Neural progenitor cell (in vitro differentiated cells): Measurements from ENCODE around the gene FAM32A. TPM values are rescaled to one million over a fixed set of nuclear protein-coding genes. Genes with fewer than 3 reads are reported as not detected.
A peak's percentile ranks its signal among the peaks of the same experiment; 100 is the strongest.

Experiments
- DNase-seq: peaks from one replicate; pipeline ENCODE4 v3.0.0-alpha.2; 2016; ENCODE audit warnings: low spot score
- H2AFZ ChIP-seq: fragments of 200-600 bp; sonication (generic); replicated peaks from 2 replicates; pipeline ENCODE4 v1.6.1; 2016; ENCODE audit warnings: antibody characterized with exemption
- H3F3A ChIP-seq: fragments of 200-600 bp; sonication (generic); 2 replicates; pipeline ENCODE4 v1.6.1; 2016; ENCODE audit warnings: antibody characterized with exemption, low read depth
- H3K27ac ChIP-seq: fragments of 200-600 bp; sonication (generic); 2 replicates; pipeline ENCODE4 v1.5.1; 2016; ENCODE audit warnings: mild to moderate bottlenecking
- H3K27me3 ChIP-seq: fragments of 200-600 bp; sonication (generic); 2 replicates; pipeline ENCODE4 v1.6.1; 2016; ENCODE audit warnings: mild to moderate bottlenecking, moderate library complexity
- H3K36me3 ChIP-seq: fragments of 200-600 bp; sonication (generic); 2 replicates; pipeline ENCODE4 v1.5.1; 2016
- H3K4me1 ChIP-seq: fragments of 200-600 bp; sonication (generic); 2 replicates; pipeline ENCODE4 v1.6.1; 2016; ENCODE audit warnings: mixed run types
- H3K4me2 ChIP-seq: fragments of 200-600 bp; sonication (generic); 2 replicates; pipeline ENCODE4 v1.6.1; 2016
- H3K4me3 ChIP-seq: fragments of 200-600 bp; sonication (generic); 2 replicates; pipeline ENCODE4 v1.5.1; 2016
- H3K79me2 ChIP-seq: fragments of 200-600 bp; sonication (generic); 2 replicates; pipeline ENCODE4 v1.6.1; 2016; ENCODE audit warnings: low read depth
- H3K9ac ChIP-seq: fragments of 200-600 bp; sonication (generic); 2 replicates; pipeline ENCODE4 v1.6.1; 2016
- H3K9me3 ChIP-seq: fragments of 200-600 bp; sonication (generic); 2 replicates; pipeline ENCODE4 v1.5.1; 2016; ENCODE audit warnings: low read depth
- H4K20me1 ChIP-seq: fragments of 200-600 bp; sonication (generic); 2 replicates; pipeline ENCODE4 v1.6.1; 2016; ENCODE audit warnings: low read depth
- H3K27ac Mint-ChIP-seq: 3 replicates; pipeline ENCODE4 v1.8.0; 2021; ENCODE audit warnings: mixed read lengths
- H3K27me3 Mint-ChIP-seq: 2 replicates; pipeline ENCODE4 v1.8.0; 2022; ENCODE audit warnings: low read depth, mild to moderate bottlenecking, inconsistent platforms, moderate library complexity, mixed read lengths; ENCODE audit not compliant: insufficient read depth
- H3K36me3 Mint-ChIP-seq: 3 replicates; pipeline ENCODE4 v1.8.0; 2021; ENCODE audit warnings: mixed read lengths
- H3K4me1 Mint-ChIP-seq: 3 replicates; pipeline ENCODE4 v1.8.0; 2021; ENCODE audit warnings: mixed read lengths
- H3K4me3 Mint-ChIP-seq: 3 replicates; pipeline ENCODE4 v1.8.0; 2021; ENCODE audit warnings: mild to moderate bottlenecking, moderate library complexity, mixed read lengths
- H3K9me3 Mint-ChIP-seq: 3 replicates; pipeline ENCODE4 v1.8.0; 2020; ENCODE audit warnings: mixed read lengths
- CTCF ChIP-seq: fragments of 200-600 bp; sonication (generic); IDR thresholded peaks from 2 replicates; pipeline ENCODE4 v1.5.1; 2017; ENCODE audit warnings: antibody characterized with exemption, mild to moderate bottlenecking
- EZH2 ChIP-seq: fragments of 200-600 bp; sonication (generic); IDR thresholded peaks from 2 replicates; pipeline ENCODE4 v1.6.1; 2017; ENCODE audit warnings: antibody characterized with exemption, mild to moderate bottlenecking, moderate library complexity
- EZH2phosphoT487 ChIP-seq: fragments of 200-600 bp; sonication (generic); IDR thresholded peaks from 2 replicates; pipeline ENCODE4 v1.6.1; 2017; ENCODE audit warnings: antibody characterized with exemption
- total RNA-seq: library from RNA; depleted of rRNA; stranded (reverse); fragments of >200 nt; gene quantifications from 2 replicates; pipeline ENCODE4 v1.2.3, GENCODE V29; 2015; ENCODE audit warnings: low replicate concordance

FAM32A gene
- total RNA-seq, 1 donor from 2014 or later, result 139 TPM

DNA sequence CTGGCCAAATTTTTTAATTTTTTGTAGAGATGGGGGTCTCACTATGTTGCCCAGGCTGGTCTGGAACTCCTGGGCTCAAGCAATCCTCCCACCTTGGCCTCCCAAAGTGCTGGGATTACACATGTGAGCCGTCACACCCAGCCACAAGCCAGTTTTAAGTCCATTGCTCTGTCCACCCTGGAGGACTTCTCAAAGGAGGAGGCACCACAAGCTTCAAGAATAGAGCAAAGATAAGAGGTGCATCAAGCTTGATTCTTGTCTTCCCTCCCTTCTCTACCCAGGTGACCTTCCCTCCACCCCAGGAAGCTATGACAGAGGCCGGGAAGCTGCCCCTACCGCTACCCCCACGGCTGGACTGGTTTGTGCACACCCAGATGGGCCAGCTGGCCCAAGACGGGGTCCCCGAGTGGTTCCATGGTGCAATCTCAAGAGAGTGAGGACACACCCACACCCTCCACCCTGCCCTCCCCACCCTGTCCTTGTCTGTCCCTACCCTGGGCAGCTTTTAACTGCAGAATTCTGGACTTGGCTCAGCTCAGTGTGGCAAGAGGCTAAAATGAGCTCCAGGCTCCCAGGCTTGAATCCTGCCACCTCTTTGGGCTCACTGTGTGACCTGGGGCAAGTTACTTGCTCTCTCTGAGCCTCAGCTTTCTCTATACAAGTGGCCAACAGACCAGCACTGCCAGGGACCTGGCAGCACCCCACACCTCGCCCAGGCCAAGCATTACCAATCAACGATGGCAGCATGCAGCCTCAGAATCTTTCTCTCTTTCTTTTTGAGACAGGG lies 36.6 kb upstream of the FAM32A start:
- Histone ChIP-seq H3K9ac (no peak overlapping the region), H3K27me3 (no peaks in the 10 kb centered on the region), H3F3A (no peaks in the 10 kb centered on the region), H3K4me2 (no peak overlapping the region), H3K9me3 (no peaks in the 10 kb centered on the region), H3K79me2 (no peaks in the 10 kb centered on the region), H4K20me1 (no peaks in the 10 kb centered on the region), H3K36me3 (no peaks in the 10 kb centered on the region), H3K4me3 (no peak overlapping the region), H2AFZ (no peak overlapping the region), H3K27ac (no peak overlapping the region), H3K4me1 (no peaks in the 10 kb centered on the region)
- TF ChIP-seq EZH2phosphoT487 (no peak), CTCF (no peak), EZH2 (no peak)
- H3K36me3 Mint-ChIP-seq, result no peaks in the 10 kb centered on the region
- H3K27ac Mint-ChIP-seq, result no peak overlapping the region
- peaks cover 2% of the 10 kb centered on the region for H3K27me3 Mint-ChIP-seq
- no peaks in the 10 kb centered on the region for H3K4me1 Mint-ChIP-seq
- no peak for DNase-seq
- H3K9me3 Mint-ChIP-seq, result no peaks in the 10 kb centered on the region
- H3K4me3 Mint-ChIP-seq, result no peak overlapping the region

DNA sequence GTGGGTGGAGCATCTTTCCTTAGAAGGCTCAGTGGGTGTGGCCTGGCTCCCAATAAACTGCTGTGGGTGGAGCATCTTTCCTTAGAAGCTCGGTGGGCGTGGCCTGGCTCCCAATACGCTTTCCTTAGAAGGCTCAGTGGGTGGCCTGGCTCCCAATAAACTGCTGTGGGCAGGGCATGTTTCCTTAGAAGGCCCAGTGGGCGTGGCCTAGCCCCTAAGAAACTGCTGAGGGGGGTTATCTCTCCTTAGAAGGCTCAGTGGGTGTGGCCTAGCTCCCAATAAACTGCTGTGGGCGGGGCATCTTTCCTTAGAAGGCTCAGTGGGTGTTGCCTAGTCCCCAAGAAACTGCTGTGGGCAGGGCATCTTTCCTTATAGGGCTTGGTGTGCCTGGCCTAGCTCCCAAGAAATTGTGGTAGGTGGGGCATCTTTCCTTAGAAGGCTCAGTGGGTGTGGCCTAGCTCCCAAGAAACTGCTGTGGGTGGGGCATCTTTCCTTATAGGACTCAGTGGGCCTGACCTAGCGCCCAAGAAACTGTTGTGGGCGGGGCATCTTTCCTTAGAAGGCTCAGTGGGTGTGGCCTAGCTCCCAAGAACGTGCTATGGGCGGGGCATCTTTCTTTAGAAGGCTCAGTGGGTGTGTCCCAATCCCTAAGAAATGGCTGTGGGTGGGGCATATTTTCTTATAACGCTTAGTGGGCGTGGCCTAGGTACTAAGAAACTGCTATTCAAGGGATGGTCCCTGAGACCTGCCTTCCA lies 31.5 kb upstream of the FAM32A start:
- no peak overlapping the region for H3K4me3 ChIP-seq
- DNase-seq, result peak; percentile 46
- no peaks in the 10 kb centered on the region for H3K79me2 ChIP-seq
- no peak overlapping the region for H3K9ac ChIP-seq
- no peaks in the 10 kb centered on the region for H3K9me3 Mint-ChIP-seq
- H3K27me3 ChIP-seq, result no peaks in the 10 kb centered on the region
- no peak overlapping the region for H3K4me3 Mint-ChIP-seq
- no peaks in the 10 kb centered on the region for H4K20me1 ChIP-seq
- no peaks in the 10 kb centered on the region for H3K9me3 ChIP-seq
- H3K4me2 ChIP-seq, result no peak overlapping the region
- H3F3A ChIP-seq, result no peaks in the 10 kb centered on the region
- no peak overlapping the region for H3K27ac ChIP-seq
- no peaks in the 10 kb centered on the region for H3K4me1 ChIP-seq
- H3K27me3 Mint-ChIP-seq, result peaks cover 5% of the 10 kb centered on the region
- no peak overlapping the region for H3K27ac Mint-ChIP-seq
- no peaks in the 10 kb centered on the region for H3K36me3 Mint-ChIP-seq
- H2AFZ ChIP-seq, result no peak overlapping the region
- H3K36me3 ChIP-seq, result no peaks in the 10 kb centered on the region
- TF ChIP-seq EZH2phosphoT487 (no peak), CTCF (no peak), EZH2 (no peak)
- no peaks in the 10 kb centered on the region for H3K4me1 Mint-ChIP-seq

DNA sequence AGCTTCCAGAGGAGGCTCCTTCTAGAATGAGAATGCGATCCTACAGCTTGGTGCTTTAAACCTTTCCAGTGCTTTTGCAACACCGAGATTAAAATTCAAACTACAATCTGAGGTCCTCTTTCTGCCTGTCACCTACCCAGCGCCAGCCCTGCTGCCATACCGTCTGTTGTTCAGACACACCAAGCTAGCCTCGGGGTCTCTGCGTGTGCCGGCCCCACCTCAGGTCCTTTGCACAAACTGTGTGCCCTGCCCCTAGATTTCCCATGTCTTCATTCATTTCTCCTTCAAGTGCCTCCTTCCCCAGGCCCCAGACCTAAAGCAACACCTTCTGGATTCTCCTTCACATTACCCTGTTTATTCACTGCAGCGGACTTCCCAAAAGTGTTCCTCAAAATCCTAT lies 30.7 kb upstream of the FAM32A start:
- Histone ChIP-seq H4K20me1 (no peaks in the 10 kb centered on the region), H3K27ac (no peak overlapping the region), H3F3A (no peaks in the 10 kb centered on the region), H3K27me3 (no peaks in the 10 kb centered on the region), H3K4me3 (no peak overlapping the region), H2AFZ (no peak overlapping the region), H3K9me3 (no peaks in the 10 kb centered on the region), H3K36me3 (no peaks in the 10 kb centered on the region), H3K9ac (no peak overlapping the region), H3K4me2 (no peak overlapping the region), H3K4me1 (no peaks in the 10 kb centered on the region), H3K79me2 (no peaks in the 10 kb centered on the region)
- no peaks in the 10 kb centered on the region for H3K9me3 Mint-ChIP-seq
- H3K4me3 Mint-ChIP-seq, result no peak overlapping the region
- H3K27ac Mint-ChIP-seq, result no peak overlapping the region
- no peaks in the 10 kb centered on the region for H3K36me3 Mint-ChIP-seq
- peaks cover 5% of the 10 kb centered on the region for H3K27me3 Mint-ChIP-seq
- no peak for DNase-seq
- H3K4me1 Mint-ChIP-seq, result no peaks in the 10 kb centered on the region
- no peak for TF ChIP-seq CTCF
- no peak for TF ChIP-seq EZH2
- TF ChIP-seq EZH2phosphoT487, result no peak
